Measurements from ENCODE around the gene THBS1. TPM values are rescaled to one million over a fixed set of nuclear protein-coding genes. Genes with fewer than 3 reads are reported as not detected.

THBS1 gene
- total RNA-seq, 8 experiments from 2014 or later, result 3.2 to 54.8 (median 5.6) TPM

DNA sequence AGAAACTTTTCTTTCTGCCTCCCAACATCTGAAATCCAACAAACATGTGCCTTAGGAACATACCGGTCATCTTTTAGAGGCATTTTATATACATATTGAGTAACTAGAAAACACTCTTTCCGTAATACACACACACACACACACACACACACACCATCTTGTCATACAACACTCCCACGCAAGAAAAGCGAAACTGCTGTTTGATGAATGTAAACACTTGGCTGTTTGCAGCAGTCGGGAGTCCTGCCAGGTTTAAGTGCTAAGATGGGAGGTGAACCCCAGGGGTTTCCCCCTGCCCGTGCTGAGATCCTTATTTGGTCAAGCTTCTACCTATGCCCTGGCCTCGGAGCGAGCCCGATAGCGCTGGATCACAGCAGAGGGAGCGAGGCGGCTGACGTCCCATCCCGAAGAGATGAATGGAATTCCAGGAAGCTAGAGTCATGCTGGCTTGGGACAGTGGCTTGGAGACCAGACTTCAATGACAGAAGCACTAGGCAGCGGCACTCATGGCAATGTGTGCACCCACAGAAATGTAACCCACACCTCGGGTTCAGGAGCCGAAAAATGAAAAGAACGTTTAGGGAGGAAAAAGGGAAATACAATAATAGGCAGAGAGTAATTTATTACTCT is 1.3 kb upstream of the THBS1 start:
- H3K27ac ChIP-seq, result no peak overlapping the region
- peaks cover 0 to 5% of the 10 kb centered on the region in 2 donors for H3K4me1 ChIP-seq (replicated peaks in 1 of 2)
- in situ Hi-C loops (cut with MboI; ENCODE audit: low pct_unique_long_range_greater_than_20kb in 2 of 9, low sequenced_read_pairs in 9 of 9, unreplicated experiment in 9 of 9), result loop anchor here in 5 of 9 experiments (5.0 to 25.0 kb wide), 7 partner anchors 183 to 867 kb away; no protein-coding TSS in a partner anchor
- H3K4me3 ChIP-seq, result peak overlapping the region; percentile 30 to 48 (median 39)
- peak; percentile 39 to 86 (median 66) for ATAC-seq (replicated peaks in 6 of 8)
- WGBS, 10 experiments, result 0 to 50% (median 9%) methylated on average over 2 to 14 of the region's 18 CpGs

DNA sequence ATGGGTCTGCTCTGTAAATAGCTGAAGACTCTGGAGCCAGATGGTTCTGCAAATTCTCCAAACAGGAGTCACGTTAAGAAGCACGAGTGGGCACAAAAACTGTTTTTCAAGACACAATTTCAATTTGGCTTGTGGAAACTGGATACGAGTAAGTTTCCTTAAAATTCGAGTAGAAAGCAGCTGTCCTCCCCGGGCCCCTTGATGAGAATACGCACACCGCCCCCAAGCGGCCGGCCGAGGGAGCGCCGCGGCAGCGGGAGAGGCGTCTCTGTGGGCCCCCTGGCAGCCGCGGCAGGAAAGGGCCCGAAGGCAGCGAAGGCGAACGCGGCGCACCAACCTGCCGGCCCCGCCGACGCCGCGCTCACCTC is 778 bp upstream of the THBS1 start:
- in situ Hi-C loops (cut with MboI; ENCODE audit: low pct_unique_long_range_greater_than_20kb in 2 of 9, low sequenced_read_pairs in 9 of 9, unreplicated experiment in 9 of 9), result loop anchor here in 4 of 9 experiments (5.0 to 25.0 kb wide), 6 partner anchors 182 to 868 kb away; no protein-coding TSS in a partner anchor
- 0 to 6% (median 0%) methylated on average over 1 to 6 of the region's 29 CpGs; no CpG with 5 or more reads in 2 of the 10 experiments for WGBS, 10 experiments
- peak overlapping the region; percentile 30 to 48 (median 39) for H3K4me3 ChIP-seq
- no peak overlapping the region for H3K27ac ChIP-seq
- H3K4me1 ChIP-seq (replicated peaks in 1 of 2), result peaks cover 0 to 5% of the 10 kb centered on the region in 2 donors
- peak; percentile 75 to 90 (median 86) for ATAC-seq (replicated peaks in 6 of 8)

DNA sequence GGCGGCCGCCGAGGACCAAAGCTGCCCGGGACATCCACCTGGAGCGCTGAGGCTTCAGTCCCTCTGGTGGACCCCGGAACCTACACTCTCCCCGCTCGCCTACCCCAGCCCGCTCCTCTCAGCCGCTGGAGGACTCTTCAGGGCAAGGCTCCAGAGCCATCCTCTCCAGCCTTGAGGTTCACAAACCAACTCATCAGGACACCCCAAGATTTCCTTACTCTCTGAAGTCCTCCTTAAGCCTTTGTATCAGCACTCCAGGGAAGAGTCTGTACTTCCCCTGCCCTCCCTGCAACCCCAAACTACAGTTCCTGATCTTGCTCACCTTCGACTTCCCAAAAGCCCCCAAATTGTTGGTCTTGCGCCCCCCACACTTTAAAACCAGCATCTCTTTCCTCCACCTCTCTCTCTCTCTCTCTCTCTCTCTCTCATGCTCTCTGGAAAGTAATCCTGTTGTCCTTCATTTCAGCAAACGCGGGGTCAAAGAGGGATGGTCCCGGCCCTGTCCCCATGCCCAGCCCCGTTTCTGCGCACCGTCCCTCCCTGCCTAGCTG is 438 bp downstream of the THBS1 start:
- H3K4me3 ChIP-seq, result peak overlapping the region; percentile 30 to 48 (median 39)
- peaks cover 1 to 10% of the 10 kb centered on the region in 2 donors for H3K4me1 ChIP-seq (replicated peaks in 1 of 2)
- ATAC-seq (replicated peaks in 6 of 8), result peak in 2 of 8 experiments; percentile 11 to 19
- 0 to 67% (median 42%) methylated on average over 1 to 6 of the region's 18 CpGs; no CpG with 5 or more reads in 4 of the 10 experiments for WGBS, 10 experiments
- no peak overlapping the region for H3K27ac ChIP-seq
- in situ Hi-C loops (cut with MboI; ENCODE audit: low pct_unique_long_range_greater_than_20kb in 2 of 9, low sequenced_read_pairs in 9 of 9, unreplicated experiment in 9 of 9), result loop anchor here in 4 of 9 experiments (5.0 to 25.0 kb wide), 6 partner anchors 181 to 869 kb away; no protein-coding TSS in a partner anchor

DNA sequence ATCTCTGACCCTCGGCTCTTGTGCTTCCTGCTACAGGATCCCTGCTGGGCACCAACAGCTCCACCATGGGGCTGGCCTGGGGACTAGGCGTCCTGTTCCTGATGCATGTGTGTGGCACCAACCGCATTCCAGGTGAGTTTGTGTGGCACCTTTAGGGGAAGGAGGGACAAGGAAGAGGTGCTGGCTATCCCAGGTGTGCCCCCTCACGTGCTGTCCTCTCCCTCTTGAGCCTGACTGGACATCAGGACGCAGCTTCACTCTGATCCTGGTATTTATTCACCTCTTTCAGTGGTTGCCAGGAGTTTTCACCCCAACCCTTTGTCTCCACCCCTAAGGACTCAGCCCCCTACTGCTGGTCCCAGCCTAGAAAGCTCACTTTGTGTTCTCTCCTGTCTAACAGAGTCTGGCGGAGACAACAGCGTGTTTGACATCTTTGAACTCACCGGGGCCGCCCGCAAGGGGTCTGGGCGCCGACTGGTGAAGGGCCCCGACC is 960 bp downstream of the THBS1 start:
- no peak overlapping the region for H3K4me3 ChIP-seq
- peak in 1 of 8 experiments; percentile 1 for ATAC-seq (replicated peaks in 6 of 8)
- WGBS, 10 experiments, result 20 to 98% (median 34%) methylated on average over 1 to 8 of the region's 13 CpGs; no CpG with 5 or more reads in 4 of the 10 experiments
- no peak overlapping the region for H3K27ac ChIP-seq
- in situ Hi-C loops (cut with MboI; ENCODE audit: low pct_unique_long_range_greater_than_20kb in 2 of 9, low sequenced_read_pairs in 9 of 9, unreplicated experiment in 9 of 9), result loop anchor here in 4 of 9 experiments (5.0 to 25.0 kb wide), 6 partner anchors 180 to 870 kb away; no protein-coding TSS in a partner anchor
- H3K4me1 ChIP-seq (replicated peaks in 1 of 2), result peaks cover 7 to 13% of the 10 kb centered on the region in 2 donors

DNA sequence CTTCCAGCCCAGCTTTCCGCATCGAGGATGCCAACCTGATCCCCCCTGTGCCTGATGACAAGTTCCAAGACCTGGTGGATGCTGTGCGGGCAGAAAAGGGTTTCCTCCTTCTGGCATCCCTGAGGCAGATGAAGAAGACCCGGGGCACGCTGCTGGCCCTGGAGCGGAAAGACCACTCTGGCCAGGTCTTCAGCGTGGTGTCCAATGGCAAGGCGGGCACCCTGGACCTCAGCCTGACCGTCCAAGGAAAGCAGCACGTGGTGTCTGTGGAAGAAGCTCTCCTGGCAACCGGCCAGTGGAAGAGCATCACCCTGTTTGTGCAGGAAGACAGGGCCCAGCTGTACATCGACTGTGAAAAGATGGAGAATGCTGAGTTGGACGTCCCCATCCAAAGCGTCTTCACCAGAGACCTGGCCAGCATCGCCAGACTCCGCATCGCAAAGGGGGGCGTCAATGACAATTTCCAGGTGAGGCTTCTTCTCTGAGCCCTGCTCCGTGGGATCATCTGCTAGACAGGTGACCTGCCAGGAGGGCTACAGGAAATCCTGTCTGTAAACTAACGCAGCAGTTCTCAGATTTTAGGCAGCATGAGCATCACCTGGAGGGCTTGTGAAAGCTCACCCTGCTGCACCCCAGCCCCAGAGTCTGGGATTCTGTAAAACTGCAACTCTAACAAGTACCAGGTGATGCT is 1.6 kb downstream of the THBS1 start:
- WGBS, 10 experiments, result 0 to 100% (median 91%) methylated on average over 1 to 17 of the region's 20 CpGs; no CpG with 5 or more reads in 3 of the 10 experiments
- in situ Hi-C loops (cut with MboI; ENCODE audit: low pct_unique_long_range_greater_than_20kb in 2 of 9, low sequenced_read_pairs in 9 of 9, unreplicated experiment in 9 of 9), result loop anchor here in 4 of 9 experiments (5.0 to 25.0 kb wide), 6 partner anchors 180 to 870 kb away; no protein-coding TSS in a partner anchor
- no peak for ATAC-seq (replicated peaks in 6 of 8)
- Histone ChIP-seq H3K4me1 (replicated peaks in 1 of 2) (peaks cover 11 to 19% of the 10 kb centered on the region in 2 donors), H3K4me3 (no peak overlapping the region), H3K27ac (no peak overlapping the region)

DNA sequence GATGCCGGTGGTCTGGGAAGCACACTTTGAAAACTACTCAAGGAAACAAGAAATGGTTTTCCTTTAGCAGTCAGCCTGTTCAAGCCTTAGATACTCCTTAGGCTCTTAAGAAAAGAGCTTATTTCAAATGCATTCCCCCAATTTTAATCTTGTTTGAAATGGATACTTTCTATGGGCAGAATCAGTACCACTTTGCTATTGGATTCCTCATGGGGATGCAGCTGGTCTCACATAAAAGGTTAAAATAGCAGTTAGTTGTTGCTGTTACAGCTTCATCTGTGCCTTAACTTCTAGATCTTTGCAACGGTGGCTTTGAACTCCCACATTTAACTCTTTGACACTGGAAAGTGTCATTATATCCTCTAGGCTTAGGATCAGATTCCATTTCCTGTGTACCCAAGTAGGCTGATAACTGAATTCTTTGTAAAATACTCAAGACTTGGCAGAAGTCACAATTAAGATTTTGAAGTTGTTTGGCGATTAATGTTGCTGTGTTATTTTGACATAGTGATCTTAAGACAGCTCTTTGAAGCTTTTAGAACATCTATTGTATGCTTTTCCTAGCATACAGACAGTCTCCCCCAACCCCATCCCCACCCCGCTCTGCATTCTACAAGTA is 2.2 kb downstream of the THBS1 start:
- in situ Hi-C loops (cut with MboI; ENCODE audit: low pct_unique_long_range_greater_than_20kb in 2 of 9, low sequenced_read_pairs in 9 of 9, unreplicated experiment in 9 of 9), result loop anchor here in 4 of 9 experiments (5.0 to 25.0 kb wide), 6 partner anchors 179 to 871 kb away; no protein-coding TSS in a partner anchor
- Histone ChIP-seq H3K27ac (no peak overlapping the region), H3K4me1 (replicated peaks in 1 of 2) (peaks cover 11 to 19% of the 10 kb centered on the region in 2 donors), H3K4me3 (no peak overlapping the region)
- no peak for ATAC-seq (replicated peaks in 6 of 8)
- WGBS, 10 experiments, result 21 to 100% (median 80%) methylated on average over 1 to 3 of the region's 4 CpGs; no CpG with 5 or more reads in 1 of the 10 experiments

DNA sequence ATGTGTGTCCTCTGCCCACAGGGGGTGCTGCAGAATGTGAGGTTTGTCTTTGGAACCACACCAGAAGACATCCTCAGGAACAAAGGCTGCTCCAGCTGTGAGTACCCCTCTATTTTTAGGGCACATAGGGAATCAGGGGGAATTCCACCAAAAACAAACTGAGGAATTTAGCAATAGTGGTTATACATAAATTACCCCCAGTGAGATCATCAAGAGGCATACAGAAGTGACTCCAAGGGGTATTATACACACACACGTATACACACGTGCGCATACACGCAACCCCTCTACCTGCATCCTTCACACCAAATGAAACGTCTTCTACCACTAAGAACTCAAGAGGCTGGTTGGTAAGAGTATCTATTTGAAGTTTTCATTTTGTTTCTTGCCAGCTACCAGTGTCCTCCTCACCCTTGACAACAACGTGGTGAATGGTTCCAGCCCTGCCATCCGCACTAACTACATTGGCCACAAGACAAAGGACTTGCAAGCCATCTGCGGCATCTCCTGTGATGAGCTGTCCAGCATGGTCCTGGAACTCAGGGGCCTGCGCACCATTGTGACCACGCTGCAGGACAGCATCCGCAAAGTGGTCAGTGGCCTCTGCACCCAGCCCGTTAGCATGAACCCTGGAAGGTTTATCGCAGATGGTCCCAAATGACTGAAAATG is 2.9 kb downstream of the THBS1 start:
- ATAC-seq (replicated peaks in 6 of 8), result no peak
- 15 to 100% (median 87%) methylated on average over 1 to 11 of the region's 13 CpGs; no CpG with 5 or more reads in 5 of the 10 experiments for WGBS, 10 experiments
- in situ Hi-C loops (cut with MboI; ENCODE audit: low pct_unique_long_range_greater_than_20kb in 2 of 9, low sequenced_read_pairs in 9 of 9, unreplicated experiment in 9 of 9), result loop anchor here in 4 of 9 experiments (5.0 to 25.0 kb wide), 6 partner anchors 179 to 871 kb away; no protein-coding TSS in a partner anchor
- H3K4me3 ChIP-seq, result no peak overlapping the region
- H3K27ac ChIP-seq, result no peak overlapping the region
- peaks cover 11 to 19% of the 10 kb centered on the region in 2 donors for H3K4me1 ChIP-seq (replicated peaks in 1 of 2)

DNA sequence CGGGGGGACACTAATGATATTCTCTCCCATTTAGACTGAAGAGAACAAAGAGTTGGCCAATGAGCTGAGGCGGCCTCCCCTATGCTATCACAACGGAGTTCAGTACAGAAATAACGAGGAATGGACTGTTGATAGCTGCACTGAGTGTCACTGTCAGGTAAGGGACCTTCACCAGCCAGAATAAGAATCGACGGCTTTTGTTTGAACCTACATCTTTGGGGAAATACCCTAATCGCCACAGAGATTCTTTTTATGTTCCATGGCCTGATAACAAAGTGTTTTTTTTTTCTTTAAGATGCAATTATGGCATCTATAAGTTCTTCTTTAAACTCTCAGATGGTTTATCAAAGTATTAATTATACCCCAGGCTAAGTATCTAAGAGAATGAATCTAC is 3.4 kb downstream of the THBS1 start:
- in situ Hi-C loops (cut with MboI; ENCODE audit: low pct_unique_long_range_greater_than_20kb in 2 of 9, low sequenced_read_pairs in 9 of 9, unreplicated experiment in 9 of 9), result loop anchor here in 4 of 9 experiments (5.0 to 25.0 kb wide), 6 partner anchors 178 to 872 kb away; no protein-coding TSS in a partner anchor
- 29 to 100% (median 93%) methylated on average over 1 to 7 of the region's 7 CpGs; no CpG with 5 or more reads in 2 of the 10 experiments for WGBS, 10 experiments
- Histone ChIP-seq H3K4me3 (no peak overlapping the region), H3K4me1 (replicated peaks in 1 of 2) (peaks cover 11 to 18% of the 10 kb centered on the region in 2 donors), H3K27ac (no peak overlapping the region)
- no peak for ATAC-seq (replicated peaks in 6 of 8)

DNA sequence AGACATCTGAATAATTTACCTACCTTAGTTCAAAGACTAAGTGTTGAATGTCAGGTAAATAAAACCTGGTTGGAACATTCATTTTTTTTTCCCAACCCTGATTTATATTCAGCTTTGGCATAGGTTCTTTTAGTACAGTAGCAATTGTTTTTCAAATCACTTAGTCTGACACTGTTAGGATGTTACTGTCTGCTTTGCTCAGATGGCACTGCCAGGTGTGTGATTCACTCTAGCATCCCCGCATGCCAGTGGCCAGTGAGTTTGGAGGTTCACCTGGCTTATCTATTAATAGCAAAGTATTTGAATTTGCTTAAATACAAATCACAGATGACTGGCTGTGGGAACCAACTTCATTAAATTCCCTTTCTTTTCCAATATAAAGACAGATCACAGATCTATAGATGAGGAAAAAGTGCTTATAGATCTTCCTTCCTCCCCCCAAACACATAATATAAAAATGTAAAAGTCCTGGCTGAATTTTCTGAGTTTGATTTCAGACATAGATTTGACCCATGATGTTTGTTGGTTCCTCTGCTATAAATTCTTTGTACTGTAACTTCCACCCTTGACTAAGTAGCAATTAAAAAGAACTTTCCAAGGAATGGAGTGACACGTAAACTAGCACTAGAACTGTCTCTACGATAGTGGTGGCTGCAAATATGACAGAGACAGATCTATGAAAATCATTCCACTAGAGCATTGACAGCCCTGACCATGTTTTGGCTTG is 3.9 kb downstream of the THBS1 start:
- no peak overlapping the region for H3K27ac ChIP-seq
- peaks cover 11 to 14% of the 10 kb centered on the region in 2 donors for H3K4me1 ChIP-seq (replicated peaks in 1 of 2)
- in situ Hi-C loops (cut with MboI; ENCODE audit: low pct_unique_long_range_greater_than_20kb in 2 of 9, low sequenced_read_pairs in 9 of 9, unreplicated experiment in 9 of 9), result loop anchor here in 4 of 9 experiments (5.0 to 25.0 kb wide), 6 partner anchors 177 to 873 kb away; no protein-coding TSS in a partner anchor
- H3K4me3 ChIP-seq, result no peak overlapping the region
- no peak for ATAC-seq (replicated peaks in 6 of 8)
- WGBS, 10 experiments, result 83 to 100% (median 94%) methylated on average over 1 to 3 of the region's 3 CpGs; no CpG with 5 or more reads in 2 of the 10 experiments

DNA sequence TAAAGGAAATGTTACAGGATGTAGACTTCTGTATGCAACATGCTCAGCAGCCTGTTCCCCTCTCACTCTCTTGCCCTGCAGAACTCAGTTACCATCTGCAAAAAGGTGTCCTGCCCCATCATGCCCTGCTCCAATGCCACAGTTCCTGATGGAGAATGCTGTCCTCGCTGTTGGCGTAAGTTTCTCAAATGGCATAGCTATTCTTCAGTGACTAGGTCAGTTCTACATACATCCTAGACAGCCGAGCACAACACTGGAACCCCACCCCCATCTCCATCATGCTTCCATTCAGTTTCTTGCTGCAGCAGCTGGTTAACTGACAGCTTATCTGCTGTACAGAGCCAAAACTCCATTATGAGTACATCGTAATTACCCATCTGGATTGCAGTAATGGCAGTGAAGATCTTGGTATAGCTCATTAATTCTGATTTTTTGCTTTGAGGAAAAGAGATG is 4.5 kb downstream of the THBS1 start:
- Histone ChIP-seq H3K4me1 (replicated peaks in 1 of 2) (peaks cover 11 to 14% of the 10 kb centered on the region in 2 donors), H3K4me3 (no peak overlapping the region), H3K27ac (no peak overlapping the region)
- WGBS, 10 experiments, result 38 to 100% (median 89%) methylated on average over 1 to 4 of the region's 4 CpGs; no CpG with 5 or more reads in 2 of the 10 experiments
- ATAC-seq (replicated peaks in 6 of 8), result no peak
- in situ Hi-C loops (cut with MboI; ENCODE audit: low pct_unique_long_range_greater_than_20kb in 2 of 9, low sequenced_read_pairs in 9 of 9, unreplicated experiment in 9 of 9), result loop anchor here in 4 of 9 experiments (10.0 to 25.0 kb wide), 5 partner anchors 177 to 873 kb away; no protein-coding TSS in a partner anchor

DNA sequence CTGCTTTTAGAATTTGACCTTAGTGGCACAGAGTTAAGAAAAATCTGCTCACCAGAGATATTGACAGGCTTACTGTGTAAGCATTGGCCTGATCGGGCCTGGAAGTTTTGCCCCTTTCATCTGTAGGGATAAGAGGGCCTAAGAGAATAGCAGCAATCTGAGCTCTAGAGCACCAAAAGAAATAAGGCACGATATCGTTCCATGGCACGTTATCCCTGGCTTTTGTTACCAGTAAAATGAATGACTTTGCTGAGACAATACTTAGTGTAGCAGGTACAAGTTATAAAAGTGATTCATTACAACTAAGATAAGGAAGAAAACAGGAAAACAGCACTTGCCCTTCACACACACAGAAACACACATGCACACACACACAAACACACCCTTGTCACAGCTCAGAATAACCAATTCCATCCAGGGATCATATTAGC is 5.0 kb downstream of the THBS1 start:
- no peak overlapping the region for H3K4me3 ChIP-seq
- 22 to 100% (median 82%) methylated on average over 1 to 4 of the region's 4 CpGs; no CpG with 5 or more reads in 1 of the 10 experiments for WGBS, 10 experiments
- in situ Hi-C loops (cut with MboI; ENCODE audit: low pct_unique_long_range_greater_than_20kb in 2 of 9, low sequenced_read_pairs in 9 of 9, unreplicated experiment in 9 of 9), result loop anchor here in 4 of 9 experiments (10.0 to 25.0 kb wide), 5 partner anchors 176 to 874 kb away; no protein-coding TSS in a partner anchor
- ATAC-seq (replicated peaks in 6 of 8), result no peak
- H3K4me1 ChIP-seq (replicated peaks in 1 of 2), result peaks cover 11 to 14% of the 10 kb centered on the region in 2 donors
- H3K27ac ChIP-seq, result no peak overlapping the region
